Measurements from ENCODE around the gene PRDM11. TPM values are rescaled to one million over a fixed set of nuclear protein-coding genes. Genes with fewer than 3 reads are reported as not detected.

Gene PRDM11
- total RNA-seq, result 4.2 and 11.0 TPM in 2 replicates

DNA sequence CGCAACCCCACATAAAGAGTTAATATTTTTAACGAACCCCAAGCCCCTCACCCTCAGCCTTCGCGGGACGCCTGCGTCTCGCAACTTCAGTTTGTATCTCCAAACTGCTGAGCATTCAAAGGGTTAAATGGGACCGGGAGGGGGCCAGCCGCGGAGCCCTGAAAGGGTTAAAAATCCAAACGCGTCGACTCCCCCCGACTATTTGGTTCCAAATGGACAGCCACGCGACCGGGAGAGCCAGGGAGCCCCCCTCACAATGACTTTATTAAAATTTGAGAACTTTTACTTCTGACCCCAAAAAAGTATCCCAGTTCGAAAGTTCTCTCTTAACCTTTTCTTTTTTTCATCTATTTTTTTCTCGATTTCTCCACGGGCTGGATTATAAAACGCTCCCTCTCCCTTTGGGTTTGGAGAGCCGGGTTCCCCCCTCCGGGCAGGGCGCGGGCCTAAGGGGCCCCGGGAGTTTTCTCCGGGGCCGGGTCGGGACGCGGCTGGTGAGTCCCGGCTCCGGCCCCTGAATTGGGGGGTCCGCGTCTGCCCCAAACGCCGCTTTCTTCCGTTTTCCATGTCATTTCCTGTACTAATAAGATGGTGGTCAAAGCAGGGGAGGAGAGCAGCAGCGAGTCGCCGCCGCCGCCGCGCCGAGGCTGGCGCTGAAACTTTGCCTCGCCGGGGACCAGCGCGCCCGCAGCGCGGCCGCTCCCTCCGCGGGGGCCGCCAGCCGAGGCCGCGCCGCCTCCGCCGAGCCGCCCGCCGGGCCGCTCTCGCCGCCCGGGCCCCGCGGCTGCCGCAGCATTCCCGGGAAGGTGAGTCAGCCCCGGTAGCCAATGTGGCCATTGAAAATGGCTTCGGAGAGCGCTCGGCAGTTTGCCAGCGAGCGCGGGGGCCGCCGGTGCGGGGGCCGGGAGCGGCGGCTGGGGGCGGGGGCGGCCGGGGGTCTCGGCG is at the start of gene PRDM11:
Gene PRDM11, plus strand, starts transcription at position 568 of the 945 bp plus-strand sequence. CDS start 35,128 bp downstream, outside the sequence.

Other genes with a start within 250 kb of the PRDM11 start
- gene TP53I11, start 195.8 kb upstream of the PRDM11 start, total RNA-seq, result 35.1 and 38.1 TPM in 2 replicates
- 0.06 TPM in 1 of 2 replicates, not detected in the other for gene SYT13, start 139.7 kb downstream of the PRDM11 start, total RNA-seq

All from bladder microvascular endothelial cell (primary cell).